Measurements from ENCODE around the gene COX18. TPM values are rescaled to one million over a fixed set of nuclear protein-coding genes. Genes with fewer than 3 reads are reported as not detected.

Gene COX18
- total RNA-seq, 1 experiment from 2014 or later = 9.9 TPM

- no peak for TF ChIP-seq POLR2AphosphoS5 (IDR thresholded peaks at IDR 0.05; ENCODE audit: low read depth, low read length)
- no peak for TF ChIP-seq REST (IDR thresholded peaks at IDR 0.05; ENCODE audit: insufficient read depth in 1 of 2, low read depth in 2 of 2, low read length in 1 of 2)
- TF ChIP-seq SIN3A (IDR thresholded peaks at IDR 0.05; ENCODE audit: borderline replicate concordance, insufficient read depth, low read depth, low read length) = no peak
- no peak for TF ChIP-seq CTCF (IDR thresholded peaks at IDR 0.05)
- no peak for TF ChIP-seq TCF7L2 (IDR thresholded peaks at IDR 0.05; ENCODE audit: low read depth, low read length)
- ChIA-PET CTCF (no interaction called here), POLR2A (no interaction called here)
- Histone ChIP-seq H3K4me3 (ENCODE audit: low read depth in 2 of 2, low read length in 2 of 2) (no peak overlapping the region), H3K27ac (ENCODE audit: low read length) (no peak overlapping the region), H3K27me3 (ENCODE audit: control insufficient read depth, insufficient read depth, low read length) (no peaks in the 10 kb centered on the region), H3K4me1 (ENCODE audit: control insufficient read depth, insufficient read depth, low read length) (no peaks in the 10 kb centered on the region), H3K36me3 (ENCODE audit: control insufficient read depth, insufficient read depth, low read length) (peaks cover 18% of the 10 kb centered on the region), H3K9me3 (ENCODE audit: control insufficient read depth, insufficient read depth, low read depth, low read length) (no peaks in the 10 kb centered on the region)
- intact Hi-C loops (cut with micrococcal nuclease; ENCODE audit: unreplicated experiment) = no loop called here
- no peak for ATAC-seq
- DNase-seq (ENCODE audit: low read depth, low spot score) = no peak
- in situ Hi-C loops (cut with HindIII; ENCODE audit: low pct_unique_long_range_greater_than_20kb, low sequenced_read_pairs) = no loop called here
- BruUV-seq (replicated peaks) = no TSS peak
These were observed 21.2 kb upstream of the COX18 start for GRCh38 chr4:73090738-73091137.

GRCh38 chr4:73087871-73088270 lies 18.4 kb upstream of the COX18 start:
- Histone ChIP-seq H3K27me3 (ENCODE audit: control insufficient read depth, insufficient read depth, low read length) (no peaks in the 10 kb centered on the region), H3K4me3 (ENCODE audit: low read depth in 2 of 2, low read length in 2 of 2) (no peak overlapping the region), H3K27ac (ENCODE audit: low read length) (no peak overlapping the region), H3K4me1 (ENCODE audit: control insufficient read depth, insufficient read depth, low read length) (no peaks in the 10 kb centered on the region), H3K9me3 (ENCODE audit: control insufficient read depth, insufficient read depth, low read depth, low read length) (no peaks in the 10 kb centered on the region), H3K36me3 (ENCODE audit: control insufficient read depth, insufficient read depth, low read length) (peaks cover 17% of the 10 kb centered on the region)
- TF ChIP-seq SIN3A (IDR thresholded peaks at IDR 0.05; ENCODE audit: borderline replicate concordance, insufficient read depth, low read depth, low read length) (no peak), CTCF (IDR thresholded peaks at IDR 0.05) (no peak)
- ATAC-seq = no peak
- no peak for DNase-seq (ENCODE audit: low read depth, low spot score)
- ChIA-PET POLR2A (no interaction called here), CTCF (no interaction called here)
- intact Hi-C loops (cut with micrococcal nuclease; ENCODE audit: unreplicated experiment) (no loop called here), in situ Hi-C loops (cut with HindIII; ENCODE audit: low pct_unique_long_range_greater_than_20kb, low sequenced_read_pairs) (no loop called here)
- no TSS peak for BruUV-seq (replicated peaks)
